ENCODE data around the gene CEP97.

Gene CEP97

GRCh38 chr3:101796077-101796680, 71.8 kb downstream of the CEP97 start:
- Histone ChIP-seq H3K27me3 (replicated peaks; ENCODE audit: insufficient read depth, low read length) (no peaks in the 10 kb centered on the region), H3K9ac (ENCODE audit: low read length) (no peak overlapping the region), H3K4me2 (ENCODE audit: low read depth, low read length) (peak overlapping the region; percentile 8; the same call in 1 of the 2 replicates), H3K27ac (ENCODE audit: low read length) (no peak overlapping the region; the same call in 1 of the 2 replicates), H3K79me2 (ENCODE audit: low read length) (peaks cover 81% of the 10 kb centered on the region), H3K4me1 (ENCODE audit: low read length) (peaks cover 47% of the 10 kb centered on the region), H4K20me1 (ENCODE audit: insufficient read depth, low read length) (no peaks in the 10 kb centered on the region), H3K9me3 (replicated peaks; ENCODE audit: insufficient read depth, low read length) (no peaks in the 10 kb centered on the region), H2AFZ (ENCODE audit: low read length) (no peak overlapping the region), H3K36me3 (replicated peaks; ENCODE audit: insufficient read depth, low read length) (peaks cover 31% of the 10 kb centered on the region), H3F3A (ENCODE audit: insufficient read depth, low read length) (peaks cover 35% of the 10 kb centered on the region), H3K9me2 (replicated peaks; ENCODE audit: insufficient read depth, low read length) (no peaks in the 10 kb centered on the region), H3K4me3 (ENCODE audit: low read length) (no peak overlapping the region)
- no peak for DNase-seq
- no peak for TF ChIP-seq EZH2phosphoT487 (IDR thresholded peaks at IDR 0.05; ENCODE audit: low read length)
- TF ChIP-seq EZH2 (optimal IDR thresholded peaks at IDR 0.05; ENCODE audit: low read depth, low read length), result no peak
- no peak for TF ChIP-seq CTCF (IDR thresholded peaks at IDR 0.05; ENCODE audit: low read length)

GRCh38 chr3:101801174-101801573, 76.8 kb downstream of the CEP97 start:
- peak overlapping the region; percentile 42; the same call in 1 of the 2 replicates for H3K27ac ChIP-seq (ENCODE audit: low read length)
- H3K9ac ChIP-seq (ENCODE audit: low read length), result no peak overlapping the region
- peaks cover 90% of the 10 kb centered on the region for H3K79me2 ChIP-seq (ENCODE audit: low read length)
- TF ChIP-seq EZH2 (optimal IDR thresholded peaks at IDR 0.05; ENCODE audit: low read depth, low read length) (no peak), CTCF (IDR thresholded peaks at IDR 0.05; ENCODE audit: low read length) (no peak), EZH2phosphoT487 (IDR thresholded peaks at IDR 0.05; ENCODE audit: low read length) (no peak)
- H2AFZ ChIP-seq (ENCODE audit: low read length), result no peak overlapping the region
- peaks cover 17% of the 10 kb centered on the region for H3K36me3 ChIP-seq (replicated peaks; ENCODE audit: insufficient read depth, low read length)
- no peaks in the 10 kb centered on the region for H3K9me2 ChIP-seq (replicated peaks; ENCODE audit: insufficient read depth, low read length)
- H3K4me2 ChIP-seq (ENCODE audit: low read depth, low read length), result no peak overlapping the region
- H3F3A ChIP-seq (ENCODE audit: insufficient read depth, low read length), result peaks cover 29% of the 10 kb centered on the region
- peaks cover 27% of the 10 kb centered on the region for H3K4me1 ChIP-seq (ENCODE audit: low read length)
- H3K9me3 ChIP-seq (replicated peaks; ENCODE audit: insufficient read depth, low read length), result no peaks in the 10 kb centered on the region
- H4K20me1 ChIP-seq (ENCODE audit: insufficient read depth, low read length), result no peaks in the 10 kb centered on the region
- no peak overlapping the region for H3K4me3 ChIP-seq (ENCODE audit: low read length)
- no peaks in the 10 kb centered on the region for H3K27me3 ChIP-seq (replicated peaks; ENCODE audit: insufficient read depth, low read length)
- no peak for DNase-seq

GRCh38 chr3:101802179-101802578, 77.8 kb downstream of the CEP97 start:
- Histone ChIP-seq H4K20me1 (ENCODE audit: insufficient read depth, low read length) (no peaks in the 10 kb centered on the region), H2AFZ (ENCODE audit: low read length) (no peak overlapping the region), H3K9ac (ENCODE audit: low read length) (no peak overlapping the region), H3K79me2 (ENCODE audit: low read length) (peaks cover 88% of the 10 kb centered on the region), H3K9me3 (replicated peaks; ENCODE audit: insufficient read depth, low read length) (no peaks in the 10 kb centered on the region), H3K27me3 (replicated peaks; ENCODE audit: insufficient read depth, low read length) (no peaks in the 10 kb centered on the region), H3K4me3 (ENCODE audit: low read length) (no peak overlapping the region), H3K27ac (ENCODE audit: low read length) (peak overlapping the region; percentile 42; the same call in 1 of the 2 replicates), H3K4me1 (ENCODE audit: low read length) (peaks cover 37% of the 10 kb centered on the region), H3K9me2 (replicated peaks; ENCODE audit: insufficient read depth, low read length) (no peaks in the 10 kb centered on the region), H3F3A (ENCODE audit: insufficient read depth, low read length) (peaks cover 36% of the 10 kb centered on the region), H3K4me2 (ENCODE audit: low read depth, low read length) (no peak overlapping the region), H3K36me3 (replicated peaks; ENCODE audit: insufficient read depth, low read length) (peaks cover 17% of the 10 kb centered on the region)
- TF ChIP-seq EZH2 (optimal IDR thresholded peaks at IDR 0.05; ENCODE audit: low read depth, low read length), result no peak
- no peak for TF ChIP-seq EZH2phosphoT487 (IDR thresholded peaks at IDR 0.05; ENCODE audit: low read length)
- no peak for TF ChIP-seq CTCF (IDR thresholded peaks at IDR 0.05; ENCODE audit: low read length)
- no peak for DNase-seq
